ENCODE results near the gene DGAT2L6.

Gene DGAT2L6

DNA sequence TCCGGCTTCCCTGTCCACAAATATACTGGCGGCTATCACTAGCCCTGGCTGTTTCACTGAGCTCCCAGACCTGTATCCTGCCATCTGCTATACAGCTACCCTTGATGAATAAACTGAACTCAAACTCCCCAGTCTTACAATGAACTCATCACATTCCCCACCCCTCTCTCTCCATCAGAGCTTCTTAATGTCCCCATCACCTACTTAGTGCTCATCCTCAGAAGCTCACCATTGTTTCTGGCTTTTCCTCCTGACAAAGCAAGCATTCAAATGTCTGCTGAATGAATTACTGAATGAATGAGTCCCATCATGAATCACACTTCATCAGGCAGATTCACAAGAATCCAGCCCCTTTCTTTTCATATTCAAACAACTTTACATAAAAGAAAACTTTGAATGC lies 5.7 kb upstream of the DGAT2L6 start:
- TF ChIP-seq GATA3 (IDR thresholded peaks at IDR 0.05; ENCODE audit: low read depth, low read length): no peak
- no peak for TF ChIP-seq GATA2 (IDR thresholded peaks at IDR 0.05; ENCODE audit: low read depth, low read length)

DNA sequence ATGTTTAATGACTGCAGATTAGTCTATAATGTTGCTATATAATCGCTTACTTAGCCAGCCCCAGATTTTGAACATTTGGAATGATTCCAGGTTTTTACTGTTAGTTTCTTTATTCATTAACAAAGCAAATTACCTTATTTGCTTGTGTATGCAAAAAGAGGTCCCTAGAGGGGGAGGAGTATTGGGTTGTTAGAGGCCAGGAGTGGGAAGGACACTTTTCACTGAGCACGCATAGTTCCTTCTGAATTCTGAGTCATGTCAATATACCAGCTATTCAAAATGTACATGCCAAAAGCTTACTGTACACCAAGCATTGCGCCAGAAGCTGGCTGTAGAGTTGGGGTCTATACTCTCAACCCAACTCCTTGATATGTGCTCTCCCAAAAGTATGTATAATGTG lies 5.1 kb upstream of the DGAT2L6 start:
- TF ChIP-seq GATA2 (IDR thresholded peaks at IDR 0.05; ENCODE audit: low read depth, low read length): no peak
- no peak for TF ChIP-seq GATA3 (IDR thresholded peaks at IDR 0.05; ENCODE audit: low read depth, low read length)

DNA sequence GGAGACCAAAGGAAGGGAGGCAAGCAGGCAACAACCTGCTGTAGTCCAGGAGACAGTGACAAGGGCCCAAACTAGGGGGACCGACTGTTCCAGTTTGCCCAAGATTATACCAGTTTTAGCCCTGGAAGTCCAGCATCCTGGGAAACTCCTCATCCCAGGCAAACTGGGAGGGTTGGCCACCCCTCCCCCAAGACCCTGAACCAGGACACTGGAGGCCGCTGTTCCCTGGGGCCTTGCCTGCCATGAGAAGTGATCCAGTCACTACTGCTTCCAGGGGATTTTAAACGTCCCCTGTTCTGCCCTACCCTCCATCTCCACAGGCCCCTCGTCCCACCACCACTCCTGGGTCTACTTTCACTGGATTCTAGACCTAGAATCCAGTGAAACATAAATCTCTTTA lies 4.3 kb upstream of the DGAT2L6 start:
- TF ChIP-seq GATA2 (IDR thresholded peaks at IDR 0.05; ENCODE audit: low read depth, low read length): no peak
- TF ChIP-seq GATA3 (IDR thresholded peaks at IDR 0.05; ENCODE audit: low read depth, low read length): no peak

DNA sequence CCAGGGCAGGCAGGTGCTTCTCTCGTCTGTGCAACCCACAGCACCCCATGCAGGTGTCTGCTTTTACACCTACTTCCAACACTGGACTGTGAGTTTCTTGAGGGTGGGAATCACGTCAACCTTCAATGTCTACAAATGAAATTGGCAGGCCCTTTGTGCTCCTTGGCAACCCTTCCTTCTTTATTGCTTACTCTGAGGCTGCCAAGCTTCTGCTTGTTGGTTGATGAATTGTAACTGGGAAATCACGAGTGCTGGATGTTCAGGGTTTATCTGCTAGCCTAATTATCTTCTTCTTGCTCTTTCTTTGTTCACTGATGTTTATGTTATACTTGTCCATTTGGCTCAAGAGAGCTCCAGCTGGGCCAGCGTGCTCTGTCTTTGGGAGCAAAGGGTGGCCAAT lies 2.5 kb upstream of the DGAT2L6 start:
- TF ChIP-seq GATA2 (IDR thresholded peaks at IDR 0.05; ENCODE audit: low read depth, low read length) (no peak), GATA3 (IDR thresholded peaks at IDR 0.05; ENCODE audit: low read depth, low read length) (no peak)

DNA sequence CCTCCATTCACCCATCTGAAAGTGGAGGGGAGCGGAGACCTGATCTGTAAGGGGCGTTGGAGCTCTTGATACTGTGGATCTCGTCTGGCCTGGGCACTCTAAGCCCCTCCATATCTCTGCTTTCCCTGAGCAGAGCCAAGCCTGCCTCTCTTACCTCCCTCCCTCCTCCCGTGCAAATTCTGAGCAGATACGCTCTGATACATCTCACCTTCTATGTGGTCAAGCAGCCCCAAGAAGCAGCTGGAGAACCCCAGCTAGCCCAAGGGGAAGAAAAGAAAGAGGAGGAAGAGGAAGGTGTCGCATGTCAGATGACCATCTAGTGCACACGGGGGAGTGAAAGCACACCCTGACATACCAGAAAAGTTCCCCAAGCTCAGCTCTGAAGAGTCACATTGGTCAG lies 1.9 kb upstream of the DGAT2L6 start:
- no peak for TF ChIP-seq GATA3 (IDR thresholded peaks at IDR 0.05; ENCODE audit: low read depth, low read length)
- TF ChIP-seq GATA2 (IDR thresholded peaks at IDR 0.05; ENCODE audit: low read depth, low read length): no peak

DNA sequence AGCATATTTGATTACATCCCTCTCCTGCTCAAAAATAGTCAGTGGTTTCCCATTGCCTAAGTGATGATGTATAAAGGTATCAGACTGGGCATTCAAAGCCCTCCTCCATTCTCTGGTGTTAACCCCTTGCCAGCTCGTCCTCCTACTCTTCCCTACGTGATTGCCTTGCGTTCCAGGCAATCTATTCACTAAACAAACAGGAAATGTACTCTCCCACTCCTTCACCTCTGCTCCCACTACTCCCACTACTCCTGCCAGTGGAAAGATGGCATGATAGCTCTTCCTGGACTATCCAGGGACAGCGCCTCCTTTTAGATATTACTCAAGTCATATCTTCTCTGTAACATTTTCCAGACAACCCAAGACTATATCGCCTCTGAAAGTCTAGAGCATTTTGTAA lies 5.8 kb downstream of the DGAT2L6 start:
- no peak for TF ChIP-seq GATA3 (IDR thresholded peaks at IDR 0.05; ENCODE audit: low read depth, low read length)
- no peak for TF ChIP-seq GATA2 (IDR thresholded peaks at IDR 0.05; ENCODE audit: low read depth, low read length)

DNA sequence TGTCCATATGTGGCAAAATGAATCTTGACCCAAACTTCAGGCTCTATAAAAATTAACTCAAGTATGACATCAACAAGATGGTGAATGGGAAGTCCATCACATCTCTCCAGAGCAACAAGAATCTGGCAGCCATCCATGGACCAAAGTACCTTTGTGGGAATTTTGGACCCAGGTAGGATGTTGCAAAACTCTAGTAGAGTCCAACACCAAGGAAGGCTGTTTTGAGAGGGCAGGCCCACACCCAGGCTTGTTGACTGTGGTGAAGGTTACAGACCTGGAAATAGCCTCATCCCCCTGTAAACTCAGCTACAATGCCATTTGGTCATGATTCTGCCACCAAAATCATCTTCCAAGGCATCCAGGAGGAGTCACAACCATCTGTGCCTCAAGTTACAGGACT lies 12.9 kb downstream of the DGAT2L6 start:
- TF ChIP-seq GATA3 (IDR thresholded peaks at IDR 0.05; ENCODE audit: low read depth, low read length) (no peak), GATA2 (IDR thresholded peaks at IDR 0.05; ENCODE audit: low read depth, low read length) (no peak)

DNA sequence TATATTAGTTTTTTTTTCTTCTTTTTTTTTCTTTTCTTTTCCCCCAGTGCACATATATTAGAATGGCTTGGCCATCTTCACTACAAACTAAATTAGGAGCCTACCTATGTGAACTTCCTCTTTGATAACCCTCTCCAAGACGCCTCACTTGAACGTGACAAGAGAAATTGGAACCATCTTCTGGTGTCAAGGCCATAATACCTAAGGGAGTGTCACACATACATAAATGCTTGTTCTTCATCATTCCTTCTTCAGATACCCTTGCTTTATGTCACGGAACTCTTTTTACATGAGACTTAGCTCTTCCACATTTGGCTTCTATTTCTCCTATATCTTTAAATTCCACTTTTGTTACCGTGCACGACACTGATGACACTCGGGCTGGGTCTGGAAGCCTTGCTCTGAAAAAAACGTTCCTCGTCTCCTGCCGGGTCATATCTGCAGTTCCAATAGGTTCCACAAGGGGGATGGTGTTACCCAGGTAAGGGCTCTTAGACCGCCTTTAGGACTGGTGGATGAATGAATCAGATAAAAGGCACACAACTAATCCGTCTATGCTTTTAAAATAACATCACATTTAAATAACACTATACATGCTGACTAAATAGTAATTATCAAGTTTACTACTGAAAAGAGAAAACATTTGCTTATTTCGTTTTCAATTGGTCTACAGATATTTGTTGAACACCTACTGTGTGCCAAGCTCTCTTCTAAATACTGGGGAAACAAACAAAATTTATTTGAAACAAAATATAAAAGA lies 19.9 kb downstream of the DGAT2L6 start:
- TF ChIP-seq GATA2 (IDR thresholded peaks at IDR 0.05; ENCODE audit: low read depth, low read length): no peak
- no peak for TF ChIP-seq GATA3 (IDR thresholded peaks at IDR 0.05; ENCODE audit: low read depth, low read length)

DNA sequence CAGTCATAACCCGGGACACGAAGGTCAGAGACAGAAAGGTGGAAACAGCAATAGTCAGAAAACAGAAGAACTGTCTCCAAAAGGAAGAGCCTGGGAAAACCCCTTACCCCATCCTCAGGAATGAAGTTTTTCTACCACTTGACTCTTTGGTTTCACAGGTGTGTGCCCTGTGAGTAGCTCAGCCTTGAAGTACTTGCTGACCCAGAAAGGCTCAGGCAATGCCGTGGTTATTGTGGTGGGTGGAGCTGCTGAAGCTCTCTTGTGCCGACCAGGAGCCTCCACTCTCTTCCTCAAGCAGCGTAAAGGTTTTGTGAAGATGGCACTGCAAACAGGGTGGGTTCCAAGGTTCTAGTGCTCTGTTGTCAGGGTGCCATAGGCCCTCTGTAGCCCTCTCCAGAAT lies 24.4 kb downstream of the DGAT2L6 start:
- TF ChIP-seq GATA3 (IDR thresholded peaks at IDR 0.05; ENCODE audit: low read depth, low read length) (no peak), GATA2 (IDR thresholded peaks at IDR 0.05; ENCODE audit: low read depth, low read length) (no peak)

DNA sequence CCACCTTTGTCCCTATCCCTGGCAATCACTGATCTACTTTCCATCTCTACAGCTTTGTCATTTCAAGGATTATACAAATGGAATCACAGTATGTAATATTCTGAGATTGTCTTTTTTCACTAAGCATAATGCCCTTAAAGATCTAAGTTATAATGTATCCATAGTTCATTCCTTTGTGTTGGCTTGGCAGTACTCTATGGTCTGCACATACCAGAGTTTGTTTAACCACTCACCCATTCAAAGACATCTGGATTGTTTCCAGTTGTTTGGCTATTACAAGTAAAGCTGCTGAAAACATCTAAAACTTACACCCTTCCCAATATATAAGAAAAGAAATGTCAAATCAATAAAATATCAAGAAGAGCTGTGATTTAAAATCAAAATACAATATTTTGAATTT lies 31.2 kb downstream of the DGAT2L6 start:
- no peak for TF ChIP-seq GATA2 (IDR thresholded peaks at IDR 0.05; ENCODE audit: low read depth, low read length)
- no peak for TF ChIP-seq GATA3 (IDR thresholded peaks at IDR 0.05; ENCODE audit: low read depth, low read length)

DNA sequence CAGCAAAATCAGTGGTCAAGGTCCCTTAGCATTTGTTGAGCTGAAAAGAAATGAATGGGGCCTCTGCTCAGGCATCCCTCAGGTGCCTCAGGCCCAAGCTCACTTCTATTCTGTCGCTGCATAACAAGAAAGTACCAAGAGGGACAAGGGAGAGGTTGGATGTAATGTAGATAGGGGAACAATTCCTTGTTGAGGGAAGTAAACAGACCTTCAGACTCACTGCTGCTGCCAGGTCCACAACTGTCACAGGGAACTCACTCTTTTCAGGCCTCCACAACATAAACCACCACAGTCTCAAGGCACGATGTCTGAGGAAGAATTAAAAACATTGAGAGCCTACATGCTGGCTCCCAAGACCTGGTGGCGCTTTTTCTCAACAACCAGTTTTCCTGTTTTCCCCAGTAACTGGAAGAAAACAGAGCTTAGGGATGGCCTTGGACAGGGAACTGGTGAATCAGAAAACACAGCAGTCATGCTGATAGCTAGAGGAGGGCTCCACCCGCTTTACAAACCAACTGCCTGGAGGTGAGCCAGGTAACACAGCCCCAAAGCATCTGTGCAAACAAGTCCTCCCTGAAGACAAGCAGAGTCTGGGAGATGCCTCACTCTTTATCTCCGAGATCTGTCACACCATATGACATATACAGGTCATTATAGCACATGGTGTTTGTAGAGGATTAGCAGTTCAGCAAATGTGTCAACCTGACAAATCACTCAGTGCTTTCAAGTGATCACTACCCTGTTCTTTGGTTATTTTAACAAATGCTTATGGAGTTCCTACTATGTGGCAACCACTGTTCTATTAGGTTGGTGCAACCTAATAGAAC lies 42.9 kb downstream of the DGAT2L6 start:
- TF ChIP-seq GATA2 (IDR thresholded peaks at IDR 0.05; ENCODE audit: low read depth, low read length) (no peak), GATA3 (IDR thresholded peaks at IDR 0.05; ENCODE audit: low read depth, low read length) (no peak)

DNA sequence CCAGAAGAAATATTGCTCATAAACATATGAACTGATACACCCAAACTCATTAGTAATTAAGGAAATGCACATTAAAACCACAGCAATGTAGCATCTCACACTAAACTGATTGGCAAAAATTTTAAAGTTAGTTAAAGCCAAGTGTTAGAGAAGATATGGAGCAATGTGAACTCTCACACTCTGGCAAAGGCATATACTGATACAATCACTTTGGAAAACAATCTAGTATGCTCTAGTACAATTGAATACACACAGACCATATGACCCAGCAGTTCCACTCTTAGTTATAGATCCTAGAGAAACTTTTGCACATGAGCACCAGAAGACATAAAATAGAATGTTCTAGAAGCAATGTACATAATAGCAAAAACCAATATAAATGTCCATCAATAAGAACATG lies 48.8 kb downstream of the DGAT2L6 start:
- TF ChIP-seq GATA2 (IDR thresholded peaks at IDR 0.05; ENCODE audit: low read depth, low read length) (no peak), GATA3 (IDR thresholded peaks at IDR 0.05; ENCODE audit: low read depth, low read length) (no peak)

DNA sequence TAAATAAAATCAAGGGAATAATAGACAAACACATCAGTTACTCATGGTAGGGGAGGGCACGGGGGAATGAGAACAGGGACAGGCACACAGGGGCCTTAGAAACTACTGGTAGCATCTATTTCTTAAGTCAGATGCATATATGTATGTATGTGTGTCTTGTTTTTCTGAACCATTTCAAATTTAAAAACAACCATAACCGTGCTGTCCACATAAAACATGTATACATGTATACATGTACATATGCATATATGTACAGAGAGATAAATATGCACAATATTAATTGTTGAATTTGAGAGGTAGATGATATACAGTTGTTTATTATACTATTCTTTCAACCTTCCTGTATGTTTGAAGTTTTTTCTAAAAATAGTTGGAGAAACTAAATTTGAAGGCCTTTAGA lies 49.4 kb downstream of the DGAT2L6 start:
- TF ChIP-seq GATA2 (IDR thresholded peaks at IDR 0.05; ENCODE audit: low read depth, low read length) (no peak), GATA3 (IDR thresholded peaks at IDR 0.05; ENCODE audit: low read depth, low read length) (no peak)

DNA sequence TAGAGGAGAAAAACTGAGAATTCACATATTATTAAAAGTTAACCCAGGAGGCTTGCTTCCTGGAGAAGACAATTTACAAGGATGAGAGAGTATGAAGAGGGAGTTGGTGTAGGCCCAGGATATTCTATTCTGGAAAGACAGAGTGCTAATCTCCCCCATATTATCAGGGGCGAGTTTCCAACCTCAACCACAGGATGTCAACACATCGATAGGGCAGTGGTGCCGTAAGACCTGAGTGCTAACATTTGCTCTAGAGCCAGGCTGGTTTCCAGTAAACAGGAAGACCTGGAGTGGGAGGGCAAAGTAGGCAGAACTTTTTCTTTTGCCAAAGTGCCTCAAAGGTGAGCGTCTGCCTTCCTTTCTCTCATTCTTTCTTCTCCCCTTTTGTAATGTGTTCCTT lies 54.4 kb downstream of the DGAT2L6 start:
- TF ChIP-seq GATA3 (IDR thresholded peaks at IDR 0.05; ENCODE audit: low read depth, low read length): no peak
- no peak for TF ChIP-seq GATA2 (IDR thresholded peaks at IDR 0.05; ENCODE audit: low read depth, low read length)

DNA sequence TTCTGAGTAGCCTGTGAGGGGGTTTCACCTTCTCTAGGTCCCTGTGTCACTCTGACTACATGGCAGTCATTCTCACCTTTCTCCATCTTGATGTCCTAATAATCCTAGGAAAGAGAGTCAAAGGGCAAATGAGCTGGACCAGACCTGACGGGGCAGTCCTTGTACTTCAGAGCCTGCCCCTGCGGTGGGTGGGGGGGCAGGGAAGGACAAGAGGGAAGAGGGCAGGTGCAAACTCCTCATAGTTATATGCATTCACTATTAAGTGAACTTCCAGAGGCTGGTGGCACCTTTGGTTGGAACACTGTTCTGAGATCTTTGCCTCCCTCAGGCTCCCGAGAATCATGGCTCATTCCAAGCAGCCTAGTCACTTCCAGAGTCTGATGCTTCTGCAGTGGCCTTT lies 57.1 kb downstream of the DGAT2L6 start, which contains the start of gene AWAT1:
Gene AWAT1 (plus strand): TSS at position 301 of the 400 bp plus-strand sequence. CDS start 41 bp downstream, at position 342.
- no peak for TF ChIP-seq GATA2 (IDR thresholded peaks at IDR 0.05; ENCODE audit: low read depth, low read length)
- TF ChIP-seq GATA3 (IDR thresholded peaks at IDR 0.05; ENCODE audit: low read depth, low read length): no peak
